Measurements from ENCODE around the gene PPIL4. TPM values are rescaled to one million over a fixed set of nuclear protein-coding genes. Genes with fewer than 3 reads are reported as not detected.
A peak's percentile ranks its signal among the peaks of the same experiment; 100 is the strongest.

Gene PPIL4
- total RNA-seq, 2 experiments from 2014 or later: 21.6 to 36.3 TPM

DNA sequence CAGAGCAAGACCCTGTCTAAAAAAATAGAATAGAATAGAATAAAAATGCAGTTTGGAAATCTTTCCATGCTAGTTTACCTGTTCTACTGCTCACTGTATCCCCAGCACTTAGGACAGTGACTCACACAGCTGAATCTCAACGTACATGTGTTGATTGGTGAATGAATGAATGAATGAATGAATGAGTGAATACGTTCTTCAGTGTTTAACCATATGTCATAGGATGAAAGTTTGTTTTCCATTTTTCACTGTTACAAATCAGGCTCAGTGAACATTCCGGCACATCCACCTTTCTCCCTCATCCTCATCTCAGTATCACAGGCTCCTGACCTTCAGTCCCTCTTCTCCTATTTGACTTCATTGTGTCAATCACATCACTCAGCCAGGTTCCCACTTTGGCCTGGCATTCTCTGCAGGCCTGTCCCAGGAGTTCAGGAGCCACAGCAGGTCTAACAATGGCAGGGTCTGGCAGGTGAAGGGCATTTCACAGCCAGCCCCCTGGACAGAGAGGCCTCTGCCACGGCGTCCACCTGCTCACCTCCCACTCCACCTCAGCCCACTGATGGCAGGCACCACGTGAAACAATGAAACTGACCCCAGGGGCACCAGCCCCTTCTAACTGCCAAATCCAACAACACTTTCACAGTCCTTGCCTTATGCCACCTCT, 68.9 kb downstream of the PPIL4 start:
- H3K4me1 ChIP-seq (ENCODE audit: insufficient read depth, low read length, poor library complexity, severe bottlenecking): peaks cover 82% of the 10 kb centered on the region
- no peak overlapping the region for H3K4me3 ChIP-seq (ENCODE audit: low read depth, low read length, poor library complexity, severe bottlenecking)
- ChIA-PET CTCF (ENCODE audit: unreplicated experiment) (no interaction called here), POLR2A (interaction anchor here (4.4 kb wide), 1 partner anchor 9 kb away, joined by 31 read pairs; no protein-coding TSS in a partner anchor)
- no TSS peak for BruUV-seq (replicated peaks)
- DNase-seq (ENCODE audit: low spot score): no peak
- H3K36me3 ChIP-seq (ENCODE audit: insufficient read depth, low read length): peaks cover 35% of the 10 kb centered on the region; the same call in 1 of the 2 replicates
- intact Hi-C loops (cut with micrococcal nuclease; ENCODE audit: unreplicated experiment): no loop called here
- no peaks in the 10 kb centered on the region for H4K20me1 ChIP-seq (ENCODE audit: insufficient read depth, low read length)
- H3K79me2 ChIP-seq (ENCODE audit: insufficient read depth, low read depth, low read length): peaks cover 69% of the 10 kb centered on the region
- H3K4me2 ChIP-seq (ENCODE audit: low read length): peak overlapping the region; percentile 19; the same call in 1 of the 2 replicates
- no peaks in the 10 kb centered on the region for H3K9me3 ChIP-seq (ENCODE audit: low read length)
- TF ChIP-seq, protein P1, sequence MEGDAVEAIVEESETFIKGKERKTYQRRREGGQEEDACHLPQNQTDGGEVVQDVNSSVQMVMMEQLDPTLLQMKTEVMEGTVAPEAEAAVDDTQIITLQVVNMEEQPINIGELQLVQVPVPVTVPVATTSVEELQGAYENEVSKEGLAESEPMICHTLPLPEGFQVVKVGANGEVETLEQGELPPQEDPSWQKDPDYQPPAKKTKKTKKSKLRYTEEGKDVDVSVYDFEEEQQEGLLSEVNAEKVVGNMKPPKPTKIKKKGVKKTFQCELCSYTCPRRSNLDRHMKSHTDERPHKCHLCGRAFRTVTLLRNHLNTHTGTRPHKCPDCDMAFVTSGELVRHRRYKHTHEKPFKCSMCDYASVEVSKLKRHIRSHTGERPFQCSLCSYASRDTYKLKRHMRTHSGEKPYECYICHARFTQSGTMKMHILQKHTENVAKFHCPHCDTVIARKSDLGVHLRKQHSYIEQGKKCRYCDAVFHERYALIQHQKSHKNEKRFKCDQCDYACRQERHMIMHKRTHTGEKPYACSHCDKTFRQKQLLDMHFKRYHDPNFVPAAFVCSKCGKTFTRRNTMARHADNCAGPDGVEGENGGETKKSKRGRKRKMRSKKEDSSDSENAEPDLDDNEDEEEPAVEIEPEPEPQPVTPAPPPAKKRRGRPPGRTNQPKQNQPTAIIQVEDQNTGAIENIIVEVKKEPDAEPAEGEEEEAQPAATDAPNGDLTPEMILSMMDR (conservative IDR thresholded peaks at IDR 0.05; ENCODE audit: low read length): no peak
- TF ChIP-seq EZH2phosphoT487 (IDR thresholded peaks at IDR 0.05; ENCODE audit: borderline replicate concordance, low read depth, low read length): no peak
- no peaks in the 10 kb centered on the region for H3K9me2 ChIP-seq (ENCODE audit: insufficient read depth, low read length)
- H3K27ac ChIP-seq (ENCODE audit: low read depth, low read length, poor library complexity, severe bottlenecking): peak overlapping the region; percentile 15
- no peak overlapping the region for H2AFZ ChIP-seq (ENCODE audit: low read length)

- POLR2A ChIA-PET: interaction anchor here (0.5 to 1.3 kb wide), 6 partner anchors 9 to 1922 kb away, joined by 3 to 4 read pairs (median 3); no protein-coding TSS in a partner anchor
- H3K9me2 ChIP-seq (ENCODE audit: insufficient read depth, low read length): no peaks in the 10 kb centered on the region
- peaks cover 82% of the 10 kb centered on the region for H3K4me1 ChIP-seq (ENCODE audit: insufficient read depth, low read length, poor library complexity, severe bottlenecking)
- H3K4me2 ChIP-seq (ENCODE audit: low read length): peak overlapping the region; percentile 71
- BruUV-seq (replicated peaks): no TSS peak
- peaks cover 53% of the 10 kb centered on the region for H3K36me3 ChIP-seq (ENCODE audit: insufficient read depth, low read length)
- no peak for TF ChIP-seq EZH2phosphoT487 (IDR thresholded peaks at IDR 0.05; ENCODE audit: borderline replicate concordance, low read depth, low read length)
- TF ChIP-seq, protein P1 (conservative IDR thresholded peaks at IDR 0.05; ENCODE audit: low read length): no peak
- H3K9me3 ChIP-seq (ENCODE audit: low read length): peaks cover 6% of the 10 kb centered on the region; the same call in 1 of the 2 replicates
- intact Hi-C loops (cut with micrococcal nuclease; ENCODE audit: unreplicated experiment): no loop called here
- CTCF ChIA-PET (ENCODE audit: unreplicated experiment): interaction anchor here (0.9 to 2.1 kb wide), 6 partner anchors 9 to 50 kb away, joined by 3 to 5 read pairs (median 3); partner anchors contain the start of gene ZC3H12D
- peak; percentile 24 for DNase-seq (ENCODE audit: low spot score)
- no peak overlapping the region for H2AFZ ChIP-seq (ENCODE audit: low read length)
- no peaks in the 10 kb centered on the region for H4K20me1 ChIP-seq (ENCODE audit: insufficient read depth, low read length)
- no peak overlapping the region for H3K4me3 ChIP-seq (ENCODE audit: low read depth, low read length, poor library complexity, severe bottlenecking)
- H3K79me2 ChIP-seq (ENCODE audit: insufficient read depth, low read depth, low read length): peaks cover 75% of the 10 kb centered on the region
- peak overlapping the region; percentile 99 for H3K27ac ChIP-seq (ENCODE audit: low read depth, low read length, poor library complexity, severe bottlenecking)
Measured at GRCh38 chr6:149474108-149474935, 71.5 kb downstream of the PPIL4 start.

Data from OCI-LY7 (cell line).